Neural progenitor cell (in vitro differentiated cells): ENCODE results near the gene ARNT2.

Experiments used
- EZH2 ChIP-seq: fragments of 200-600 bp; sonication (generic); IDR thresholded peaks from 2 replicates; pipeline ENCODE4 v1.6.1; 2017; ENCODE audit warnings: antibody characterized with exemption, mild to moderate bottlenecking, moderate library complexity
- TF ChIP-seq, protein P1 (sequence below): fragments of 200-600 bp; sonication (generic); IDR thresholded peaks from 2 replicates; pipeline ENCODE4 v1.5.1; 2017; ENCODE audit warnings: antibody characterized with exemption, mild to moderate bottlenecking

DNA sequence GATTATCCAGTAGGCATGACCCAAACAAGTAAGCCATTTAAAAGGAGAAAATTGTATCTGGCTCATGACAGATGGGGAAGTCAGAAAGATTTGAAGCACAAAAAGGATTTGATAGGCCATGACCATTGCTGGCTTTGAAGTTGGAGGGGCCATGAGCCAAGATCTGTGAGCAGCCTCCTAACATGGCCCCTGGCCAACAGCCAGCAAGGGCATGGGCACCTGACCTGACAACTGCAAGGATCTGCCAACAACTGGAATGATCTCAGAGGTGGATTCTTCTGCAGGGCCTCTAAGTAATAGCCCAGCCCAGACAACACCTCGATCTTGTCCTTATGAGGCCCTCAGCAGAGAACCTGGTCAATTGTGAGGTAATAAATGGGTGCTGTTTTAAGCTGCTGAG lies 93.0 kb downstream of the ARNT2 start:
- TF ChIP-seq, protein P1, sequence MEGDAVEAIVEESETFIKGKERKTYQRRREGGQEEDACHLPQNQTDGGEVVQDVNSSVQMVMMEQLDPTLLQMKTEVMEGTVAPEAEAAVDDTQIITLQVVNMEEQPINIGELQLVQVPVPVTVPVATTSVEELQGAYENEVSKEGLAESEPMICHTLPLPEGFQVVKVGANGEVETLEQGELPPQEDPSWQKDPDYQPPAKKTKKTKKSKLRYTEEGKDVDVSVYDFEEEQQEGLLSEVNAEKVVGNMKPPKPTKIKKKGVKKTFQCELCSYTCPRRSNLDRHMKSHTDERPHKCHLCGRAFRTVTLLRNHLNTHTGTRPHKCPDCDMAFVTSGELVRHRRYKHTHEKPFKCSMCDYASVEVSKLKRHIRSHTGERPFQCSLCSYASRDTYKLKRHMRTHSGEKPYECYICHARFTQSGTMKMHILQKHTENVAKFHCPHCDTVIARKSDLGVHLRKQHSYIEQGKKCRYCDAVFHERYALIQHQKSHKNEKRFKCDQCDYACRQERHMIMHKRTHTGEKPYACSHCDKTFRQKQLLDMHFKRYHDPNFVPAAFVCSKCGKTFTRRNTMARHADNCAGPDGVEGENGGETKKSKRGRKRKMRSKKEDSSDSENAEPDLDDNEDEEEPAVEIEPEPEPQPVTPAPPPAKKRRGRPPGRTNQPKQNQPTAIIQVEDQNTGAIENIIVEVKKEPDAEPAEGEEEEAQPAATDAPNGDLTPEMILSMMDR, result no peak
- no peak for TF ChIP-seq EZH2
